NCI-H460 (cell line): ENCODE measurements around the gene ABCC4. TPM values are rescaled to one million over a fixed set of nuclear protein-coding genes. Genes with fewer than 3 reads are reported as not detected.
"Not testable (repeated sequence)": the region's sequence is repeated elsewhere in the genome, so short reads cannot be mapped to it uniquely, and the experiment has no call there.

ENCODE experiments used
- DNase-seq: peaks from one replicate; pipeline ENCODE4 v3.0.0-alpha.2; 2016; ENCODE audit warnings: low read depth; ENCODE audit errors: extremely low read depth
- total RNA-seq: library from RNA; depleted of rRNA; stranded (reverse); fragments of >200 nt; shearing (Covaris generic); gene quantifications from 2 replicates; pipeline ENCODE4 v1.2.3, GENCODE V29; 2014

The ABCC4 gene
- total RNA-seq, 1 experiment from 2014 or later: 16.6 TPM

- DNase-seq: no peak
Measured at GRCh38 chr13:95174517-95174916, 126.7 kb downstream of the ABCC4 start.

- no peak for DNase-seq
Measured at GRCh38 chr13:95168191-95168590, 133.1 kb downstream of the ABCC4 start.

- not testable (repeated sequence) for DNase-seq
Measured at GRCh38 chr13:95167003-95167402, 134.2 kb downstream of the ABCC4 start.

GRCh38 chr13:95164830-95165229 is 136.4 kb downstream of the ABCC4 start:
- no peak for DNase-seq

GRCh38 chr13:95160112-95160906 is 140.9 kb downstream of the ABCC4 start:
- DNase-seq: no peak

- no peak for DNase-seq
Measured at GRCh38 chr13:95159458-95159857, 141.8 kb downstream of the ABCC4 start.

- DNase-seq: peak; percentile 20
Measured at GRCh38 chr13:95156208-95156607, 145.0 kb downstream of the ABCC4 start.

GRCh38 chr13:95155504-95155903 is 145.7 kb downstream of the ABCC4 start:
- no peak for DNase-seq

GRCh38 chr13:95155093-95155492 is 146.2 kb downstream of the ABCC4 start:
- no peak for DNase-seq

GRCh38 chr13:95154413-95154886 is 146.8 kb downstream of the ABCC4 start:
- no peak for DNase-seq

- DNase-seq: no peak
Measured at GRCh38 chr13:95153647-95154412, 147.4 kb downstream of the ABCC4 start.

GRCh38 chr13:95151942-95152587 is 149.2 kb downstream of the ABCC4 start:
- no peak for DNase-seq

GRCh38 chr13:95150555-95150954 is 150.7 kb downstream of the ABCC4 start:
- DNase-seq: no peak

- DNase-seq: no peak
Measured at GRCh38 chr13:95146486-95146885, 154.8 kb downstream of the ABCC4 start.

- DNase-seq: no peak
Measured at GRCh38 chr13:95145587-95145986, 155.7 kb downstream of the ABCC4 start.

GRCh38 chr13:95140502-95140901 is 160.7 kb downstream of the ABCC4 start:
- no peak for DNase-seq

- DNase-seq: no peak
Measured at GRCh38 chr13:95138876-95139585, 162.2 kb downstream of the ABCC4 start.

GRCh38 chr13:95137096-95137495 is 164.2 kb downstream of the ABCC4 start:
- DNase-seq: no peak

GRCh38 chr13:95136638-95137037 is 164.6 kb downstream of the ABCC4 start:
- DNase-seq: no peak

- DNase-seq: no peak
Measured at GRCh38 chr13:95133498-95133897, 167.8 kb downstream of the ABCC4 start.

GRCh38 chr13:95129004-95129403 is 172.2 kb downstream of the ABCC4 start:
- no peak for DNase-seq
